Brain microvascular endothelial cell (primary cell): ENCODE results near the gene CSAD.

Source experiments
- DNase-seq: peaks from one replicate; pipeline ENCODE4 v3.0.0-alpha.2; 2020
- H3K27ac ChIP-seq: fragments of 250-450 bp; sonication (Bioruptor Pico); 2 replicates; pipeline ENCODE4 v1.5.1; 2020; ENCODE audit warnings: mild to moderate bottlenecking, moderate library complexity
- H3K27me3 ChIP-seq: fragments of 250-450 bp; sonication (Bioruptor Pico); replicated peaks from 2 replicates; pipeline ENCODE4 v1.5.1; 2020; ENCODE audit warnings: mild to moderate bottlenecking
- H3K36me3 ChIP-seq: fragments of 250-450 bp; sonication (Bioruptor Pico); replicated peaks from 2 replicates; pipeline ENCODE4 v1.5.1; 2020; ENCODE audit warnings: mild to moderate bottlenecking
- H3K4me3 ChIP-seq: 2 replicates; pipeline ENCODE4 v1.5.1; 2011; ENCODE audit warnings: low read depth, mild to moderate bottlenecking, control low read depth, low read length, moderate library complexity
- in situ Hi-C: cut with HindIII; loops from 2 replicates; pipeline ENCODE4 v1.10.0; 2017; ENCODE audit warnings: low sequenced_read_pairs, low pct_ligation_motif_present
- TF ChIP-seq, protein P1 (sequence below): IDR thresholded peaks from 2 replicates; pipeline ENCODE4 v1.5.1; 2011; ENCODE audit warnings: low read depth, mild to moderate bottlenecking, moderate library complexity, low read length, control low read depth, inconsistent platforms; ENCODE audit errors: missing control alignments

CSAD gene

DNA sequence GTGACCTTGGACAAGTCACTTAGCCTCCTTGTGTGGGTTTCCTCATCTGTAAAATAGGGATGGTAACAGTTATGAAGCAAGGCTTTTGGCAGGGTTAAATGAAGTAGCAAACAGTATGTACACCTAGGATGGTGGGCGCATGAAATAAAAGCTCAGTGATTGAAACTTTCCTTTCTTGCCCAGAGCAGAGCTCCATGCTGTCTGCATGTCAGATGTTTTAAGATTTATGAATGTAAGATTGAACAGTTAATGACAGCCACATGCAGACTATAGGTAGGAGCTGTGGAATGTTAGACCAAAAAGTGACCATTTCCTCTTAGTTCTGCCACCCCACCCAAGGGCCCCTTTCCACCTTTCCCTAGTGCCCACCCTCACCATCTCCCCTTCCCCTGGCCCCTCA lies 14.2 kb upstream of the CSAD start:
- no peaks in the 10 kb centered on the region for H3K27me3 ChIP-seq
- in situ Hi-C loops: no loop called here
- TF ChIP-seq, protein P1, sequence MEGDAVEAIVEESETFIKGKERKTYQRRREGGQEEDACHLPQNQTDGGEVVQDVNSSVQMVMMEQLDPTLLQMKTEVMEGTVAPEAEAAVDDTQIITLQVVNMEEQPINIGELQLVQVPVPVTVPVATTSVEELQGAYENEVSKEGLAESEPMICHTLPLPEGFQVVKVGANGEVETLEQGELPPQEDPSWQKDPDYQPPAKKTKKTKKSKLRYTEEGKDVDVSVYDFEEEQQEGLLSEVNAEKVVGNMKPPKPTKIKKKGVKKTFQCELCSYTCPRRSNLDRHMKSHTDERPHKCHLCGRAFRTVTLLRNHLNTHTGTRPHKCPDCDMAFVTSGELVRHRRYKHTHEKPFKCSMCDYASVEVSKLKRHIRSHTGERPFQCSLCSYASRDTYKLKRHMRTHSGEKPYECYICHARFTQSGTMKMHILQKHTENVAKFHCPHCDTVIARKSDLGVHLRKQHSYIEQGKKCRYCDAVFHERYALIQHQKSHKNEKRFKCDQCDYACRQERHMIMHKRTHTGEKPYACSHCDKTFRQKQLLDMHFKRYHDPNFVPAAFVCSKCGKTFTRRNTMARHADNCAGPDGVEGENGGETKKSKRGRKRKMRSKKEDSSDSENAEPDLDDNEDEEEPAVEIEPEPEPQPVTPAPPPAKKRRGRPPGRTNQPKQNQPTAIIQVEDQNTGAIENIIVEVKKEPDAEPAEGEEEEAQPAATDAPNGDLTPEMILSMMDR: no peak
- no peaks in the 10 kb centered on the region for H3K36me3 ChIP-seq
- no peak overlapping the region for H3K4me3 ChIP-seq
- no peak for DNase-seq
- no peak overlapping the region for H3K27ac ChIP-seq

DNA sequence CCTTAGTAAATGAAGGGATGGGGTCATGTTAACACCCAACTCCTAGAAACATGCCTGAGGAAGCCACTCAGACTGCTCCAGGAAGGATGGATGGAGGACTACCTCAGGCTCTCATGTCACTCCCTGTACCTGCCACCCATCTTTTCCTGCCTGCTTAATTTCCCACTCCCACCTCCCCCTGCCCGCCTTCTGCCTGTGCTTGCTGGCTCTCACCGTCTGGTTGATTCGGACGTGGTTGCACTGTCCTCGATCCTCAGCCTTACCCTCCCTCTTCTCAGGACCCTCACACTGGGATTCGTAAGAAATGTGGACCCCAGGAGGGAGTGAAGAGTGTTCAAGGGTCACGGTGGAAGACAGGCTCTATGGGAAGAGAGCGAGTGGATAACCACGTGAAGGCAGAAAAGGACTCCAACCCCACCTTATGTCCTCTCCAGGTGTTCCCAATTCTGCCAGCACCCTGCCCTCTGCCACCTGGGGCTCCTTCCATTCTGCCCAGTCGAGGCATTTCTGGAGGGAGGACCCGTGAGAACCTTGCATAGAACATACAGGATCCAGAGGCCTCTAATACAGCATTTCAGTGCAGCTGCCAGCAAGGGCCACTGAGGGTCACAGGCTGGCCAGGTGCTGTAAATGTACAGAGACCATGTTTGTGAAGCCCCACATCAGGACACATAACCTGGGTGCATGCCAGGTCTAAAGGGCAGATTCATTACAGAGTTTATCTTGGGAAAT lies 13.4 kb upstream of the CSAD start:
- in situ Hi-C loops: no loop called here
- no peaks in the 10 kb centered on the region for H3K27me3 ChIP-seq
- TF ChIP-seq, protein P1: no peak
- no peak overlapping the region for H3K27ac ChIP-seq
- H3K36me3 ChIP-seq: no peaks in the 10 kb centered on the region
- no peak overlapping the region for H3K4me3 ChIP-seq
- DNase-seq: no peak

DNA sequence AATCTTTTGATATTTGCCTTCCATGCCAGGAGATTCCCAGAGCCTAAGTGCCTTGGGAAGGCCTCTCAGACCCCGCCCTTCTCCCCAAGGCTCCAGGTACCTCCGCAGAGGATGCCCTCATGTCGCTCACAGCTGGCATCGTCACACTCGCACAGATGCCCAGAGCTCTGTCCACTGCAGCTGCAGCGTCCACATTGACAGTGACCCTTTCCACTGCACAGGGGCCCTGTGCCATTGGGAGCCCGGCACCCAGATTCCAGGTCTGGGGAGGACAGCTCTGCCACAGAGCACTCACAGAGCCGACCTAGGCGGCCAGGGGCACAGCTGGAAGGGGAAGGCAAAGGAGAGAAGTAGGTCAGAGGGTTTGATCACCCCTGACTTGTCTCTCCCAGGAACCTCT lies 12.3 kb upstream of the CSAD start:
- DNase-seq: no peak
- in situ Hi-C loops: no loop called here
- H3K27me3 ChIP-seq: no peaks in the 10 kb centered on the region
- no peak overlapping the region for H3K27ac ChIP-seq
- H3K36me3 ChIP-seq: peaks cover 7% of the 10 kb centered on the region
- no peak overlapping the region for H3K4me3 ChIP-seq
- TF ChIP-seq, protein P1: no peak

DNA sequence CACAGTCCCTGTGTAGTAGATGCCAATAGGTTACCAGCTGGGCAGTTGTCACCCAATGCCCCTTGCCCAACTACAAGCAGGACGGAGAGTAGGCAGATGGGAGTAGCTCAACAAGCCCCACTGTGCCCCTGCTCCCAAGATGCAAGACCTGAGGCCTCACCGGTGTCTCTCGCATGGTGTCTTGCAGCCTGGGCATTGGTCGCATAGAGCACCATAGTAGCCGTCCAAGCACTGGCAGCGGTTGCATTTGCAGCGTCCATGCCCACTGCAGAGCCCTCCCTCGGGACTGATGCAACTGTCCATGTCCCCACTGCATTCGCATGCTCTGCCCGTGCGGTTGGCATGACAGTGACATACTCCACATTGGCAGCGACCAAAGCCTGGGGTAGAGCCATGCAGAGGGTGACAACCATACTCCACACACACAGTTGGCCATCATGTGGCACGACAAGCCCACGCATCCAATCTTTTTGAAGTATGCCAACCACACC lies 11.9 kb upstream of the CSAD start:
- in situ Hi-C loops: no loop called here

DNA sequence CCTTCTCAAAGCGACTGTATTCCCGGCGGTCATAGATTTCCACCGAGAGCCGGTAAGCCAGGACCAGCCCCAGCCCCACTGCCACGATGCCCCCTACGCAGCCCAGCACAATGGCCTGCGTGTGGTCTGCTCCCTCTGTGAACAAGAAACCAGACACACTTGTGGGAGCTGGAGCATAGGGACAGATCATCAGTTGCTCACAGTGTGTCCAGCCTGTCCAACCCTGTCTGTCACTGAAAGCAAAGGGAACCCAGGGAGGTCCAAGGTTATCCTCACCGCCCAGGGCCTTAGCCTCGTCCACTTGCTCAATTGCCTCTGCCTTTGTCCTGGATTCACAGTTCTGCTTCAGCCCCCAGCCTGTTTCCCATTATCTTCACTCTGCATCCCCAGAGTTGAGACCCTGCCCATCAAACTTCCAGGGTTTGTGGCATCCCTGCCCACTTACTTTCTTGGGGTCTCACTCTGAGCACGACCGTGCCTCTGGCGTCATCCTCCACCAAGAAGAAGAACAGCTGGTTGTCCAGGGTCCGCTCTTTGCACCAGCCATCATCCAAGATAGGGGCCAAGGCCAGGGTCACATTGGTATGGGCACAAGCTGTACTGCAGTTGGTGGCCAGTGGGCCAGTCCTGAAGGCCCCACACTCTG lies 11.3 kb upstream of the CSAD start:
- in situ Hi-C loops: no loop called here
- DNase-seq: no peak
- H3K4me3 ChIP-seq: no peak overlapping the region
- no peaks in the 10 kb centered on the region for H3K27me3 ChIP-seq
- no peak overlapping the region for H3K27ac ChIP-seq
- TF ChIP-seq, protein P1: no peak
- peaks cover 17% of the 10 kb centered on the region for H3K36me3 ChIP-seq

More for the DNA sequence above, 11.9 kb upstream of the CSAD start:
- DNase-seq: no peak
- no peaks in the 10 kb centered on the region for H3K27me3 ChIP-seq
- no peak overlapping the region for H3K27ac ChIP-seq
- no peak overlapping the region for H3K4me3 ChIP-seq
- TF ChIP-seq, protein P1: no peak
- peaks cover 12% of the 10 kb centered on the region for H3K36me3 ChIP-seq
